ENCODE measurements around the gene UBL3. TPM values are rescaled to one million over a fixed set of nuclear protein-coding genes. Genes with fewer than 3 reads are reported as not detected.
A peak's percentile ranks its signal among the peaks of the same experiment; 100 is the strongest.

Gene UBL3
- total RNA-seq, 1 donor from 2014 or later = 52.2 TPM

DNA sequence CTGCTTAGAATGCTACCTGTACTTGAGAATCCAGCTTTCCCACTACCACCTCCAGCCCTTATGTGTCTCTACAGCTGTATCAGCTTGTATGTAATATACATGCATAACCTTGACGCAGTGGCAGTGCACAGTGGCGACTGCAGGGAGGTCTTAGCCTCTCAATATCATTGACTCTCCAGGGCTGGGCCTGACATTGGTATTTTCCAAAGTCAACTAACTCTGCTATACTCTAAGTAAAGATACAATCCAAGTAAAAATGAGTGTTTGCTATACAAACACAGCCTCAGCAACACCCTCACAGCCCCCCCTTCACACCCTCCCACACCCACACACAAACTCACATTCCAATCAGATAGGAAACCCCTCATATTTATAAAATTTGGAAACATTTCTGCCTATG lies 6.7 kb upstream of the UBL3 start:
- no peak for DNase-seq (ENCODE audit: low spot score)

GRCh38 chr13:29856426-29856825 lies 6.0 kb upstream of the UBL3 start:
- no peak for DNase-seq (ENCODE audit: low spot score)

DNA sequence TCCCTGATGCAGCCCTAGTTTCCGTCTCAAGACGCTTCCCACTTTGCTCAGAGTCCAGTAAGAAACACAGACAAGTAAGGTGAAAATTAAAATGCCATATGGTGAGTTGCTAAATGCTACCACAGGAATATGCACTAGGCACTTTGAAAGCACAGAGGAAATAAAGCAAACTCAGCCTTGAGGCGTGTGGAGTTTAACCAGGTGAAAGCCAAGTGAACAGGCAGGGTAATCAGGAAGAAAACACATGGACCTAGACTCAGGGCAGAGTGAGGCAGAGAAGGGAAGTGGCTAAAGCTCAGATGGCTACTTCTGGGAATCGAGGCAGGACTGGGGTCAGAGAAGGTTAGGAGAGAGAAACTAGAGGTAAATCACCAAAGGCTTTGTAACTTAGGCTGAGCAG lies 5.4 kb upstream of the UBL3 start:
- no peak for DNase-seq (ENCODE audit: low spot score)

- DNase-seq (ENCODE audit: low spot score) = no peak
These were observed 4.6 kb upstream of the UBL3 start for GRCh38 chr13:29855009-29855408.

DNA sequence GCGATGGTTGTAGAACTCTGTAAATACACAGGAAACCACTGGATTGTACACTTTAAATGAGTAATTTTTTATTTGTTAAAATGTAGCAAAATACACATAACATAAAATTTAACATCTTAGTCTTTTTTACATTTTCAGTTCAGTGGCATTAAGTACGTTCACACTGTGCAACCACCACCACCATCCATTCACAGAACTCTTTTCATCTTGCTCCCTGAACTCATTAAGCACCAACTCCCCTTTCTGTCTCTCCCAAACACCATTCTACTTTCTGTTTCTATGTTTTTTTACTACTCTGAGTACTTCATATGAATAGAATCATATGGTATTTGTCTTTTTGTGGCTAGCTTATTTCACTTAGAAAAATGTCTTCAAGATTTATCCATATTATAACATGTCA lies 2.7 kb upstream of the UBL3 start:
- DNase-seq (ENCODE audit: low spot score) = no peak

DNA sequence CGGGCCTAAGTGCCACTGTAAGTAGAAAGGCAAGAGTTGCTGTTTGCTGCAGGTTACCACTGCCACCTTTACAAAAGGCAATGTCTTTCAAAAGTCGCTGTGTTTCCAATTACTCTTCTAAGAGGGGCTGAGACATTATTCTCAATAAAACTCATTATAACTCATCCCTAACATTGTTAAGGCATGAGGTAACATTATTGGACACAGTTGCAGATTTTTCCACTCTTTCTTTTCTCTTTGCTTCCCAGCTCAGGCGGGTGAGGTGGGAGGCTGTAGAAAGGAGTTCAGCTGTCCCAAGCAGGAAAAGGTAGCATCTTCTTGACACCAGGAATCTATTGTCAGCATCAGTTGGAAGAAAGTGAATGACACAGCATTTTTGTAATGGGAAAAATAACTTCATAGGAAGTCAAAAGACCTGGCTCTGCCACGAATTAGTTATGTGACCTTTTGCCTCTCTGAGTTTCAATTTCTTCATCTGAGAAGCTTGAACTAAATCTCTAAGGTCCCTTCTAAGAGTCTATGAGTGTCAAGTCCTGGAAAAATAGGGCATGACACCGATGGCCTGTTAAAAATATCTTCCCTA lies 2.1 kb upstream of the UBL3 start:
- DNase-seq (ENCODE audit: low spot score) = no peak

DNA sequence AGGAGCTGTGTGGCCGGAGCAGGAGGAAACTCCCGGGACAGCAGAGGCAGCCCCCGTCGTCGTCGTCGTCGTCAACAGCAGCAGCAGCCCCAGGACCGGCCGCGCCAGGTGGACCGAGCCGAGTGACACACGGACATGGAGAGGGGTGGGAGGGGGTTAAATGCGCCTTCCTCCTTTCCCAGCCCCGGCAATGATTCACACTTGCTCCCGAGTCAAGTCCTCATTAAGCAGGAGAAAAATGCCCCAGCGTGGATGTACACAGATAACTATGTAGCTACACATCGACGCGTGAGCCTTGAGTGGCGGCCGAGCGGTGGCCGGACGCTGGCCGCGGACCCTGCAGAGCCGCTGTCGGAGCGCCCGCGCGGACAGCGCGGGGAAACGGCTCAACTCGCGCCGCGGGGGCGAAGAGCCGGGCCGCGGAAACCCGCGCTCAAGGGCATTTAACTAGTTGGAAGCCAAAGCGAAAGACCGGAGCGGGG lies 645 bp downstream of the UBL3 start:
- DNase-seq (ENCODE audit: low spot score) = peak; percentile 69

DNA sequence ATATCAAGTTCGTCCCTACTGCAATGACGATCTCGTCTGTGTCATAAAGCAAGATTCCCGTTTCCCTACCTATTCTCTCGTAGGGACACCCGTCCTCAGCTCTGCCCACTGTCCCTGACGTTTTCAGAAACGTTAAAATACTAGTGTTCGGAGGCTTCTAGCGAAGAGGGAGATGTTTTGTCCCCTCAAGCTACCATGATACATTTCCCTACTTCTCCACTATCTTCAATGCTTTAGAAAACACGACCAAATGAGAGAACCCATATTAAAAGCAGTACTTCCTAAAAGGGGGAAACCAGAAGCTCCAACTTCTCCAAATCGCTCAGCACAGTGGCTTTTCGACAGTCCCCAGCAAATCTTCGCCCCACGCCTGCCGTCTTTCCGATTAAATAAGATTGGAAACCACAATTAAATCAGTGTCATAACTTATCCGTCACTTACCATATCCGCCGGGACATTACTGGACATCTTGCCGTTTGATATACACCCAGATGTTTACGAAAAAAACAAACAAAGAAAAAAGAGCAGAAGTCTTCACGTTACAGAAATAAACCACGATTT lies 1.3 kb downstream of the UBL3 start:
- DNase-seq (ENCODE audit: low spot score) = peak; percentile 60

DNA sequence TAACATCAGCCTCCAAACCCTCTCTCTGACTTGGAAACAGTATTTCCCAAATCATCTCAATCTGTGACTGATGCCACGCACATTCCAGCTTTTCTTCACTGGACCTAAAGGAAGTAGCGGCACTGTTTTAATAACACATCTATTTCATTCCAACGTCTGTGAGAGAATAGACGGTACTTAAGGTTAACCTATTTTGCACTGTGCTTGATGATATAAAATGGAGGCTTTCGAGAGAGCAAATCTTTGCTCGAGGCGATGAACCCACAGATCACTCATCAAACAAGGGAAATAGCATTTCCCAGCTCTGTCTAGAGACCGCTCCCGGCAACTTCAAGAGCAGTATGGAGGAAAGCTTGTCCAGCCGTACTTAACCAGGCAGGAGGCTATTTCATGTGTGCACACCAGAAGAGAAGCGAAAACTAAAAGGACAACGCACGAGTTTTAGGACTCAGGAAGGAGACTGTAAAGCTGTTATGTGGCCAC lies 2.9 kb downstream of the UBL3 start:
- peak; percentile 69 for DNase-seq (ENCODE audit: low spot score)

- DNase-seq (ENCODE audit: low spot score) = no peak
These were observed 3.8 kb downstream of the UBL3 start for GRCh38 chr13:29846475-29847256.

DNA sequence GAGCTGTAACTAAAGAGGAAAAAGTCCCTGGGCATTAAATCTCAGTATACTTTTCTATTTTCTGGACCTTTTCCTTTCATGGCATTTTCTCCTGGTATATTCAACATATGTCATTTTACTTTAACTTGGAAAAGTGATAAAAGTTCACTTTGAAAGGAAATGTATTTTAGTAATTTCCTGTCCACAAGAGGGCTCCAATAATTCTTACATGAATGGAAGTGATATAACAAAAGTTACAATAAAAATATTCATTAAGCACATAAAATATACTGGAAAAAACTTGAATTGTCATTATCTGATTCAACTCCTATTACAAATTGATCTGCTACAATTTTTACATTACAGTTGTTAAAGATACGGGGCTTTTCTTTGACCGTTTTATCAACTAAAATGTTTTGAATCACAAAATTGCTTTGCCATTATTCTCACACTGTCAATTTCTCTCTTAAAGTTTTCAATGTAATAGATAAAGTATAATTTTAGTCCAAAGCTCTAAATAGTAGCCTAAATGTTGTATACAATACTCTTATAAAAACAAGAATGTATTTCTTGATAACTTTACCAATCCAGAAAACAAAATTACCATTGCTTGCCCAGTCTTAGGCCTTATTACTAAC lies 4.9 kb downstream of the UBL3 start:
- DNase-seq (ENCODE audit: low spot score) = peak; percentile 52

DNA sequence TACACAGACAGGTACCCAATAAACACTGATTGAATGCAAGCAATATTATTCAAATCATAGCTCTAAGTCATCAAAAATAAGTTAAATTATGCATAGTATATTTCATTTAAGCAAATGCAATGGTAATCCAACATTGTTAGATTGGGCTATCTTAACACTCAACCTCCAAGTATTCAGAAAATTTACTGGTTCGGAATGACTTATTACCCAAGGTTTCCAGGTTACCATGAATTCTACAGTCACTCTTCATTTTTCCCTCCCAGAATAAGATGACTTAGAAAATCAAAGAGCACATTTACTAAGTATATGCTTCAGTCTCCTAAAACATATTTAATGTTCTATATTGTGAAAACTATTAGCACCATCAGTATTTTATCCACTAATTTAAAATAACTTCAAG lies 6.0 kb downstream of the UBL3 start:
- DNase-seq (ENCODE audit: low spot score) = no peak

GRCh38 chr13:29840585-29840984 lies 9.8 kb downstream of the UBL3 start:
- DNase-seq (ENCODE audit: low spot score) = no peak

- DNase-seq (ENCODE audit: low spot score) = no peak
These were observed 14.9 kb downstream of the UBL3 start for GRCh38 chr13:29835280-29836061.

- DNase-seq (ENCODE audit: low spot score) = no peak
These were observed 17.6 kb downstream of the UBL3 start for GRCh38 chr13:29832761-29833298.

DNA sequence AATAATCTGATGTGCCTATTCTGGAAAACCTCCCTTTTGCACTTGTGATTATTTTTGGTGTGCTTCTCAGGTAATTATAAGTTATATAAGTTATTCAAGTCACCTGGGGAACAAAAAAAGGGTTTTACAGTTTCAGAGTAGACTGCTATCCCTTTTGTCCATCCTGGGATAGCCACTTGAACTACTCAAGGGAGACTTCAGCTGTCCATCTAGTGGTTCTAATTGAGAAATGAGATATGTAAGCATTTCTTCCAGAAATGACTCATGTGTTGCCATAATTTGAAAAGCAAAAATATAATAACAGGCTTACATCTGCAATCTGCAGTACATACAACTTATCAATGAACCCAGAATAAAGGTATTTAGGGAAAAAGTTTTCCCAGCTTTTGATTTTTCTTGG lies 20.4 kb downstream of the UBL3 start:
- DNase-seq (ENCODE audit: low spot score) = no peak

- DNase-seq (ENCODE audit: low spot score) = no peak
These were observed 31.3 kb downstream of the UBL3 start for GRCh38 chr13:29819143-29819542.

- DNase-seq (ENCODE audit: low spot score) = peak; percentile 19
These were observed 32.6 kb downstream of the UBL3 start for GRCh38 chr13:29817604-29818378.

DNA sequence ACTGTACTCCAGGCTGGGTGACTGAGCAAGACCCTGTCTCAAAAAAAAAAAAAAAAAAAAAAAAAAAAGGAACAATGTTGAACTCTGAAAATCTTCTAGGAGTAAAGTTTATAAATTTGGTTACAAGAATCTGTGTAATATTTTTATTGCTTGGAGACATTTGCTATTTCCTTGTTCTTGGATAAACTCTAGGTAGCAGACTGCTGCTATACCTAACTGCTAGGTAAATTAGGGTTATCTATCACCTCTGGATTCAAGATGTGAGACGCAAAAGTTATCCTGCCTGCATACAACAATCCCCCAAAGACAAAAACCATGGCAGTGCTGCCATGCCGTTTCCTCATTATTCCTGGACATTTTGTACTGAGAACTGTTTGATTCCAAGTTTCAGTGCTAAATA lies 33.7 kb downstream of the UBL3 start:
- DNase-seq (ENCODE audit: low spot score) = no peak

- no peak for DNase-seq (ENCODE audit: low spot score)
These were observed 35.1 kb downstream of the UBL3 start for GRCh38 chr13:29815336-29815735.

DNA sequence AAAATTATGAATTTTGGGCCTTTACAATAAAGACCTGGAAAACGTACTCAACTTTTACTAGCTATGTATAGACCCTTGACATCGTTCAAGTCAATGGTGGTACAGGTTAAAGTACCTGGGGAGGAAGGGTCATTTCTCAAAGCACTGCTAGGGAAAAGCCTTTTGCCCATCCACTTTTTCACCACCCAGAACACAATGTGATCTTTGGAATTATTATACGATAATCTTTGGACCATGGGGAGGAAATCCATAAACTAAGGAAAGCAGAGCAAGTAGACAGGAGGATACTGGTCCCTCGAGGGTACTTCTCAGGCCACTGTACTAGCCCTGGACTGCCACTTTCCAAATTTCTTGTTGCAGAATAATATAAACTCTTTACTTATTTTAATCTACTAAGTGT lies 39.5 kb downstream of the UBL3 start:
- DNase-seq (ENCODE audit: low spot score) = no peak

Data from umbilical cord (tissue), 2 donors.